ENCODE results near the gene ARFGAP3. TPM values are rescaled to one million over a fixed set of nuclear protein-coding genes. Genes with fewer than 3 reads are reported as not detected.

The ARFGAP3 gene
- total and polyA plus RNA-seq, 11 donors, result 13.3 to 34.0 (median 25.1) TPM

DNA sequence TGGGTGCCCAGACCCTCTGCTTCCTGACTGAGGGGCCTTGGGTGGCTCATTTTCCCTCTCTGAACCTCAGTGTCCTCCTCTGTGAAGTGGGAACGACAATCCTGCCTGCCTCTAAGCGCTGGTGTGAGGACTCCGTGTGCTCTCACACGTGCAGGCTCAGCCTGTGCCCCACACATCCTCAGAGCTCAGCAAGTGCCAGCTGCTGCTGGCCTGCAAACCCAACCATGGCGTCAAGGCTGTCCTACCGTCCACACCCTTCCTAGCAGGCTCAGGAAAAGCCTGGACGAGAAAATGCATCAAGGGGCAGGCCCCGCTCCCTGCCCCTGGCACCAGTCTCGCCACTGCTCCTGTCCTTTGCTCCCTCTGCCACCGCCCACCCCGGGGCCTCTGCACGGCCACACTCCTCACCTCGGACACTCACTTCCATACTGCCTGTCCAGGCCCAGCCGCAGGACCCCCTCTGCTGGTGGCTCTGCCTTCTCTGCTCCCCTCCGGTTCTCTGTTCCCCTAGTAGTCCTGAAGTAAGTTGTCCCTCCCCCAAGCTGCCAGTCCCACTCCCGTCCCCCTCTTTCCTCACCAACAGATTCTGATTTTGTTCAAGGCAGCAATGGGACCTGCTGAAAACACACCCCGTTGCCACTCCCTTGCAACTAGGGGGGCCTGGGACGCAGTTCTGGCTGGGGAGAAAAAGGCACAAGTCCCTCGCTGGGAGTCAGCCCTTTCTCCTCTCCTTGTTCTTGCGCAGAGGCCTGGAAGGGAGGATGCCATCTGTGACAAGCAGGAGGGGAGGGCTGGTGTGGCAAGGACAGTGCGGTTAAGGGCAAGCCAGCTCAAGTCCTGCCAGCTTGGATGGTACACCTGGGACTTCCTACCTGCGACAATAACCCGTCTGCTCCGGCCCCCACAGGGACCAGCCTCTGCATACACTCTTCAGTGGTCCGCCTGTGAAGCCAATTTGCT lies 62.2 kb downstream of the ARFGAP3 start:
- Histone ChIP-seq H3K36me3 (peaks cover 0 to 42% (median 36%) of the 10 kb centered on the region in 9 donors), H3K9me3 (no peaks in the 10 kb centered on the region), H3K27me3 (no peaks in the 10 kb centered on the region), H3K27ac (peak overlapping the region in 1 of 12 donors; percentile 75), H3K4me1 (peaks cover 0 to 35% (median 21%) of the 10 kb centered on the region in 12 donors), H3K4me3 (no peak overlapping the region)
- intact Hi-C loops (cut with DNase I), result no loop called here
- DNase-seq (no peak), ATAC-seq (no peak)
- TF ChIP-seq, protein P1, sequence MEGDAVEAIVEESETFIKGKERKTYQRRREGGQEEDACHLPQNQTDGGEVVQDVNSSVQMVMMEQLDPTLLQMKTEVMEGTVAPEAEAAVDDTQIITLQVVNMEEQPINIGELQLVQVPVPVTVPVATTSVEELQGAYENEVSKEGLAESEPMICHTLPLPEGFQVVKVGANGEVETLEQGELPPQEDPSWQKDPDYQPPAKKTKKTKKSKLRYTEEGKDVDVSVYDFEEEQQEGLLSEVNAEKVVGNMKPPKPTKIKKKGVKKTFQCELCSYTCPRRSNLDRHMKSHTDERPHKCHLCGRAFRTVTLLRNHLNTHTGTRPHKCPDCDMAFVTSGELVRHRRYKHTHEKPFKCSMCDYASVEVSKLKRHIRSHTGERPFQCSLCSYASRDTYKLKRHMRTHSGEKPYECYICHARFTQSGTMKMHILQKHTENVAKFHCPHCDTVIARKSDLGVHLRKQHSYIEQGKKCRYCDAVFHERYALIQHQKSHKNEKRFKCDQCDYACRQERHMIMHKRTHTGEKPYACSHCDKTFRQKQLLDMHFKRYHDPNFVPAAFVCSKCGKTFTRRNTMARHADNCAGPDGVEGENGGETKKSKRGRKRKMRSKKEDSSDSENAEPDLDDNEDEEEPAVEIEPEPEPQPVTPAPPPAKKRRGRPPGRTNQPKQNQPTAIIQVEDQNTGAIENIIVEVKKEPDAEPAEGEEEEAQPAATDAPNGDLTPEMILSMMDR (IDR thresholded peaks at IDR 0.05), result peak in 5 of 12 donors; percentile 2 to 22 (median 15)
- no peak for TF ChIP-seq POLR2A (IDR thresholded peaks at IDR 0.05)
- WGBS, 4 donors, result 84 to 88% (median 87%) methylated on average over 21 to 25 of the region's 25 CpGs

DNA sequence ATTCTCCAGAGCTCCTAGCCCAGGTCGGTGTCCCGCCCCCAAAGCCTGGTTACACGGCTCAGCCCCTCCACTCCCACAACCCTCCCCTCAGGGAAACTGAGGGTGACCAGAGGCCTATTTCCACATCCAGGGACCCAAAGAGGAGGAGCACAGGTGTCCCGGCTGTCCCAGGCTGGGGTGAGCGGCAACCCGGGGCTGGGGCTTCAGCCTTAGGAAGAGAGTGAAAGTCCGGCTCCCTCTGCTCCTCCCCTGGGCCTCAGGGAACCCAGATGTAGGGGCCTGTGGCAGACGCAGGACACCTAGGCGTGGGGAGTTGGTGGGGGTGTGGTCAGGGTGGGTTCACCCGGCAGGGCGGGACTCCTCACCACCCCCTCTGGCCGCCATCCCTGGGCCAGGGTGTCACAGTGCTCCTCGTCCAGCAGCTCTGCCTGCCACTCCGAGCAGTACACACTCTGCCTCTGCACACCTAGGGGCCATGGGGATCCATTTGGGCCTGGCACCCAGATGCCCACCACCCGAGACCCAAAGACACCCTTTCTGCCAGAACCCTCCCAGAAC lies 63.1 kb downstream of the ARFGAP3 start:
- TF ChIP-seq POLR2A (IDR thresholded peaks at IDR 0.05), result no peak
- peaks cover 0 to 34% (median 28%) of the 10 kb centered on the region in 9 donors for H3K36me3 ChIP-seq
- 88 to 90% (median 89%) methylated on average over 3 to 15 of the region's 15 CpGs for WGBS, 4 donors
- ATAC-seq (no peak), DNase-seq (no peak)
- no peaks in the 10 kb centered on the region for H3K9me3 ChIP-seq
- H3K4me3 ChIP-seq, result no peak overlapping the region
- intact Hi-C loops (cut with DNase I), result no loop called here
- no peaks in the 10 kb centered on the region for H3K27me3 ChIP-seq
- peak overlapping the region in 2 of 12 donors; percentile 70 to 75 for H3K27ac ChIP-seq
- H3K4me1 ChIP-seq, result peaks cover 0 to 35% (median 21%) of the 10 kb centered on the region in 12 donors

DNA sequence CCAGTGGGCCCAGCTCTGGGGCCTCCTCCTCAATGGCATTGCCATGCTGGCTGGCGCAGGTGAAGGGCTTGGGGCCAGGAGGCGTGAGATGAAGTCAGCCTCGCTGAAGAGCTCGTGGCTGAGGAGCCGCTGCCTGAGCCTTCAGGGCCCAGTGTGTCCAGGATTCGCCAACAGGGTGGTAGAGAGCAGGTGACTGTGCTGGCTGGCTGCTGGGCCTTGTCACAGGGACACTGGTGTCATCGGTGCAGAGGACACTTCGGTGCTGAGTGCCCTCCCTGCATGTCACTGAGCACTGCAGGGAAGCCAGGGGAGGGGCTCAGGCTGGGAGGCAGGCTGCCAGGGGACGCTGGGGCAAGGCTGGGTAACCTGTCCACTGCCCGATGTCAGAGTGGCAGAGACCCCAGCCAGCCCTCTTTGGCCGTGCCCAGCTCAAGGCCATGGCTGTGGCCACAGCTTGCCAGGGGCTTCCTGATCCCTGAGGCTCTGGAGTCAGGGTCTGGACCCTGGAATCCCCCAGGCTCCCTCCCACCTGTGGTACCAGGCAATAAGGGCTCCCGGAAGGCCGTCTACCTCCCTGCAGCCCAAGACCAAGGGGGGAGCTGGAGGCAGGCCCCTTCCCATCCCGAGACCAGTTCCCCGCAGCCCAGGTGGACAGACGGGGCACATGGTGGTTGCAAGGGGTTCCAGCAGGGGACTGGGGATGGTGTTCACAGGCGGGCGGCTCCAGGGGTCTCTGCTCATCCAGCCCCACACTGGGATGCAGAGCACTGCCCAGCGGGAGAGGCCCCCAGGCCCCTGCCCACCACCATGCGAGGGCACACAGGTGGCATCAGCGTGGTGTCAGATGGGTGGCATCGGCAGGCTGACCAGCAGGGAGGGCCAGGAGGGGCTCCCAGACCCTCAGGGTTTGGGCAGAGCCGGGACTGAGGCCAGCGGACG lies 63.9 kb downstream of the ARFGAP3 start:
- no peaks in the 10 kb centered on the region for H3K9me3 ChIP-seq
- no peaks in the 10 kb centered on the region for H3K27me3 ChIP-seq
- H3K27ac ChIP-seq, result peak overlapping the region in 11 of 12 donors; percentile 35 to 76 (median 64)
- TF ChIP-seq, protein P1 (IDR thresholded peaks at IDR 0.05), result no peak
- no peak for TF ChIP-seq POLR2A (IDR thresholded peaks at IDR 0.05)
- peak in 3 of 5 donors; percentile 35 to 77 (median 72) for DNase-seq
- peaks cover 0 to 26% (median 20%) of the 10 kb centered on the region in 9 donors for H3K36me3 ChIP-seq
- H3K4me1 ChIP-seq, result peaks cover 0 to 35% (median 21%) of the 10 kb centered on the region in 12 donors
- intact Hi-C loops (cut with DNase I), result no loop called here
- WGBS, 4 donors, result 74 to 82% (median 76%) methylated on average over 15 to 25 of the region's 25 CpGs
- ATAC-seq, result peak; percentile 57 to 87 (median 66)
- H3K4me3 ChIP-seq, result no peak overlapping the region

DNA sequence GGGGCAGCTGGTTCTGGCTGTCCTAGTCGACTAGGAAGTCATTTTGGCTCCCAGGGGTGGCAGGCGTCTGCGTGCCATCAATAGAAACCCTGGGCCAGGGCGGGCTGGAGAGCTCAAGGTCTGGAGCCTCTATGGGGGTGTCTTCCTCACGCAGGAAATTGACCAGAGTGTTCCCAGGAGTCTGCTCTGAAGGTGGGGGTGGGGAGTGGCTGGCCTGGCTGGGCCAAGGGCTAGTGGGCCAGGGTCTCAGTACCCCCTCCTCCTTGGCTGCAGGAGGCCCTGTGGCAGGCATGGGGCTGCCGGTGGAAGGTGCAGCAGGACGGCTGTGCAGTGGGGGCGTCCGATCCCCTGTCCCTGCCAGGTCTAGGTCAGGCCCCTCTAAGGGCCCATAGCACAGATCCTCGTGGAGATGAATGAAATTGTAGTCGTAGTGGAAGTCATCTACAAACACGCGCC lies 64.6 kb downstream of the ARFGAP3 start:
- no peak overlapping the region for H3K4me3 ChIP-seq
- 79 to 82% (median 80%) methylated on average over 11 to 13 of the region's 13 CpGs; no CpG with 5 or more reads in 1 of the 4 donors for WGBS, 4 donors
- DNase-seq (no peak), ATAC-seq (peak in 1 of 4 donors; percentile 2)
- H3K4me1 ChIP-seq, result peaks cover 0 to 33% (median 17%) of the 10 kb centered on the region in 12 donors
- peaks cover 0 to 19% (median 13%) of the 10 kb centered on the region in 9 donors for H3K36me3 ChIP-seq
- peak overlapping the region in 11 of 12 donors; percentile 35 to 76 (median 64) for H3K27ac ChIP-seq
- TF ChIP-seq, protein P1 (IDR thresholded peaks at IDR 0.05), result no peak
- no peak for TF ChIP-seq POLR2A (IDR thresholded peaks at IDR 0.05)
- intact Hi-C loops (cut with DNase I), result no loop called here
- H3K9me3 ChIP-seq, result no peaks in the 10 kb centered on the region
- no peaks in the 10 kb centered on the region for H3K27me3 ChIP-seq

All from heart left ventricle (tissue), 16 donors.